HCT116 (cell line): ENCODE measurements around the gene IMMP2L. TPM values are rescaled to one million over a fixed set of nuclear protein-coding genes. Genes with fewer than 3 reads are reported as not detected.

Source experiments
- ATAC-seq: fragments of 200-7000 bp; cut with Tn5 transposase; 2 replicates; pipeline ENCODE4 v1.9.1; 2020; ENCODE audit warnings: mild to moderate bottlenecking, moderate library complexity
- BruUV-seq: library from RNA; stranded (reverse); fragments of 400-500 nt; replicated peaks from 2 replicates; lab custom pipeline; 2021; lab: Mats Ljungman, UMichigan
- CTCF ChIA-PET: fragments of 300-600 bp; sonication (Branson Sonifier 250); formaldehyde crosslinking; loops from one replicate; lab custom pipeline; 2021; ENCODE audit warnings: antibody characterized with exemption; lab: Charles Lee
- POLR2A ChIA-PET: fragments of 300-600, 350-600 bp; sonication (Branson Sonifier 250); formaldehyde crosslinking; loops from one replicate; lab custom pipeline; 2021; ENCODE audit warnings: antibody characterized with exemption; lab: Charles Lee
- RAD21 ChIA-PET, 2 experiments: fragments of 300-600 bp; sonication (Branson Sonifier 250); formaldehyde crosslinking; loops; one replicate each; lab custom pipeline; 2023; ENCODE audit warnings: low total read pairs in 2 of 2; ENCODE audit not compliant: uncharacterized antibody in 2 of 2, unreplicated experiment in 2 of 2, low non-redundant PET in 1 of 2; lab: Charles Lee
- DNase-seq: peaks from one replicate; pipeline ENCODE4 v3.0.0-alpha.2; 2010; ENCODE audit warnings: low read depth, low spot score
- H2AFZ ChIP-seq: fragments of 200-600 bp; shearing (Covaris generic), sonication (generic); 2 replicates; pipeline ENCODE4 v1.6.1; 2017; ENCODE audit warnings: low read depth, mixed run types, mixed read lengths, antibody characterized with exemption, low read length; ENCODE audit not compliant: poor library complexity, severe bottlenecking
- H3K27ac ChIP-seq: 2 replicates; pipeline ENCODE4 v1.5.1; 2012; ENCODE audit warnings: low read depth, low read length
- H3K27me3 ChIP-seq: fragments of 200-600 bp; sonication (generic); 2 replicates; pipeline ENCODE4 v1.6.1; 2016; ENCODE audit warnings: mixed run types, low read length, mixed read lengths; ENCODE audit not compliant: insufficient read depth
- H3K36me3 ChIP-seq, 2 experiments: fragments of 200-500 bp in 1 of 2; fragments of 200-600 bp in 1 of 2; sonication (Bioruptor generic) in 1 of 2; sonication (generic) in 1 of 2; 2 replicates each; pipeline versions ENCODE4 v1.5.1 to v1.6.1; 2014 to 2016; ENCODE audit warnings: low read length in 2 of 2, inconsistent platforms in 1 of 2, mixed read lengths in 1 of 2, mixed run types in 1 of 2; ENCODE audit not compliant: insufficient read depth in 2 of 2, control insufficient read depth in 1 of 2
- H3K4me1 ChIP-seq, 2 experiments: fragments of 200-600 bp in 1 of 2; sonication (generic) in 1 of 2; 2 replicates each; pipeline versions ENCODE4 v1.5.1 to v1.6.1; 2012 to 2017; ENCODE audit warnings: low read length in 2 of 2, inconsistent platforms in 1 of 2, mild to moderate bottlenecking in 1 of 2, mixed read lengths in 1 of 2, mixed run types in 1 of 2, moderate library complexity in 1 of 2; ENCODE audit not compliant: insufficient read depth in 2 of 2, control insufficient read depth in 1 of 2
- H3K4me2 ChIP-seq: fragments of 200-600 bp; sonication (generic); 2 replicates; pipeline ENCODE4 v1.6.1; 2017; ENCODE audit warnings: mixed run types, low read length, mixed read lengths
- H3K4me3 ChIP-seq, 2 experiments: fragments of 200-600 bp in 1 of 2; sonication (generic) in 1 of 2; replicated peaks in 1 of 2; 2 replicates each; pipeline ENCODE4 v1.5.1; 2011 to 2016; ENCODE audit warnings: low read length in 2 of 2, control low read depth in 1 of 2, low read depth in 1 of 2, mild to moderate bottlenecking in 1 of 2, mixed read lengths in 1 of 2, mixed run types in 1 of 2
- H3K79me2 ChIP-seq: fragments of 200-600 bp; sonication (generic); 2 replicates; pipeline ENCODE4 v1.6.1; 2017; ENCODE audit warnings: mild to moderate bottlenecking, mixed run types, low read length, moderate library complexity, mixed read lengths; ENCODE audit not compliant: insufficient read depth
- H3K9ac ChIP-seq: fragments of 200-600 bp; sonication (generic); 2 replicates; pipeline ENCODE4 v1.6.1; 2016; ENCODE audit warnings: low read length, mixed read lengths
- H3K9me2 ChIP-seq: fragments of 200-600 bp; sonication (generic), shearing (Covaris generic); 2 replicates; pipeline ENCODE4 v1.6.1; 2017; ENCODE audit warnings: mixed run types, mild to moderate bottlenecking, moderate library complexity; ENCODE audit not compliant: insufficient read depth
- H3K9me3 ChIP-seq, 2 experiments: fragments of 200-500 bp in 1 of 2; fragments of 200-600 bp in 1 of 2; sonication (Bioruptor generic) in 1 of 2; sonication (generic) in 1 of 2; 2 replicates each; pipeline ENCODE4 v1.6.1; 2014 to 2017; ENCODE audit warnings: low read length in 2 of 2, mixed read lengths in 2 of 2, inconsistent platforms in 1 of 2, low read depth in 1 of 2, mild to moderate bottlenecking in 1 of 2, mixed run types in 1 of 2, moderate library complexity in 1 of 2; ENCODE audit not compliant: control insufficient read depth in 1 of 2, insufficient read depth in 1 of 2
- H4K20me1 ChIP-seq: fragments of 200-600 bp; sonication (generic), shearing (Covaris generic); 2 replicates; pipeline ENCODE4 v1.6.1; 2017; ENCODE audit warnings: mixed run types, mild to moderate bottlenecking, moderate library complexity; ENCODE audit not compliant: insufficient read depth
- CBX3 ChIP-seq: IDR thresholded peaks from 2 replicates; pipeline ENCODE4 v1.6.1; 2012; ENCODE audit warnings: low read depth
- EZH2 ChIP-seq: fragments of 200-600 bp; sonication (generic); IDR thresholded peaks from 2 replicates; pipeline ENCODE4 v1.6.1; 2017; ENCODE audit warnings: antibody characterized with exemption, mixed run types
- POLR2A ChIP-seq: IDR thresholded peaks from 2 replicates; pipeline ENCODE4 v1.7.0; 2011; ENCODE audit warnings: borderline replicate concordance; ENCODE audit not compliant: insufficient read depth, insufficient read length; ENCODE audit errors: extremely low read depth
- RAD21 ChIP-seq: IDR thresholded peaks from 2 replicates; pipeline ENCODE4 v1.6.1; 2012; ENCODE audit warnings: low read depth, mild to moderate bottlenecking
- SIN3A ChIP-seq: IDR thresholded peaks from 2 replicates; pipeline ENCODE4 v1.6.1; 2012; ENCODE audit warnings: low read depth
- SP1 ChIP-seq: IDR thresholded peaks from 2 replicates; pipeline ENCODE4 v1.6.1; 2012; ENCODE audit warnings: low read depth
- intact Hi-C: fragments of 100-400 bp; cut with micrococcal nuclease; formaldehyde crosslinking; loops from 2 replicates; pipeline ENCODE4 v1.10.0; 2022
- total RNA-seq: library from RNA; stranded (reverse); gene quantifications from one replicate; pipeline ENCODE4 v1.2.1, GENCODE V29; 2021; ENCODE audit not compliant: unreplicated experiment
- TF ChIP-seq, protein P1 (sequence below): IDR thresholded peaks from 2 replicates; pipeline ENCODE4 v1.6.1; 2011; ENCODE audit warnings: mild to moderate bottlenecking, low read length, moderate library complexity; ENCODE audit not compliant: insufficient replicate concordance; ENCODE audit errors: extremely low read depth
- TF ChIP-seq, protein P2 (sequence below): IDR thresholded peaks from 2 replicates; pipeline ENCODE4 v1.6.1; 2012
- TF ChIP-seq, protein P3 (sequence below): IDR thresholded peaks from 2 replicates; pipeline ENCODE4 v1.6.1; 2012; ENCODE audit warnings: low read depth

Gene IMMP2L
- total RNA-seq, 1 experiment from 2014 or later, result 21.1 TPM

DNA sequence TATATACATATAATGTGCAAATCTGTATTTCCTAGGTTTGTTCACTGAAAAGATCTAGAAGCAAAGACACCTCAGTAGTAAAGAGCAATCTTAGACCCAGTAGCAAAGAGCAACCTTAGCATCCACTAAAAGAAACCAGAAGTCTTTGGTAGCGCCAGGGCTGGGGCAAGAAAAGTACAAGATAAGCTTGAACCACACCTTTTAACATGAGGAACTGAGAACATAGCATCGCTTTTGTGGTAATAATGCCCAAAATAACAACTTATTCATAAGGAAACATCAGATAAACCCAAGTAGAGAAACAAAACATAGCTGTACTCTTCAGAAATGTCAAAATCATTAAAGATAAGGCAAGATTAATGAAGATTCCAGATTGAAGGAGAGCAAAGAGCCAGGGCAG, 173.4 kb downstream of the IMMP2L start:
- CTCF ChIA-PET, result no interaction called here
- peaks cover 0 to 4% of the 10 kb centered on the region in 2 experiments; a peak in 2 of 4 replicates for H3K4me1 ChIP-seq
- no peak for TF ChIP-seq EZH2

DNA sequence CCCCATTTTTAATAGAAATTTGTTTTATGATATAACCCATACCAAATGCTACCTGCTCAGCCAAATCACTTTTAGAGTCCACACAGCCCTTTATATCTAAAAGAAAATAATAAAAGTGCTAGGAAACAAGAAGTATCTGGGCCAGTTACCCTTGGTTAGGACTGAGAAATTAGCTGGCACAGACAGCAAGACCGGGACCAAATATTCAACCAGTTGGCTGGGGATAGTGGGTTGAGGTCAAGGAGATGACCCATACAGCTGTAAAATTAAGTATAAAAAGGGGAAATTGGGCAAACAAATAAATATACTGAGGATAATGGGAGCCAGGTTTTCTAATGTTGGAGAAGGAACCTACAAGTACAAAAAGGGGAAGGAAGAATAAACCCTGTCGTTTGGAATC, 174.3 kb downstream of the IMMP2L start:
- DNase-seq (no peak), ATAC-seq (no peak)
- H3K9me3 ChIP-seq, result no peaks in the 10 kb centered on the region
- no peaks in the 10 kb centered on the region for H3K9me2 ChIP-seq
- no peak overlapping the region for H3K4me3 ChIP-seq
- peaks cover 0 to 4% of the 10 kb centered on the region in 2 experiments; a peak in 2 of 4 replicates for H3K4me1 ChIP-seq
- H3K4me2 ChIP-seq, result no peak overlapping the region
- H3K27me3 ChIP-seq, result no peaks in the 10 kb centered on the region
- H4K20me1 ChIP-seq, result no peaks in the 10 kb centered on the region
- POLR2A ChIA-PET, result no interaction called here
- no peak overlapping the region for H3K27ac ChIP-seq
- H3K79me2 ChIP-seq, result no peaks in the 10 kb centered on the region
- no TSS peak for BruUV-seq
- RAD21 ChIA-PET, result no interaction called here
- H3K9ac ChIP-seq, result no peak overlapping the region
- intact Hi-C loops, result no loop called here
- TF ChIP-seq SP1 (no peak), EZH2 (no peak), CBX3 (no peak), POLR2A (no peak), SIN3A (no peak), RAD21 (no peak)
- TF ChIP-seq, protein P1, sequence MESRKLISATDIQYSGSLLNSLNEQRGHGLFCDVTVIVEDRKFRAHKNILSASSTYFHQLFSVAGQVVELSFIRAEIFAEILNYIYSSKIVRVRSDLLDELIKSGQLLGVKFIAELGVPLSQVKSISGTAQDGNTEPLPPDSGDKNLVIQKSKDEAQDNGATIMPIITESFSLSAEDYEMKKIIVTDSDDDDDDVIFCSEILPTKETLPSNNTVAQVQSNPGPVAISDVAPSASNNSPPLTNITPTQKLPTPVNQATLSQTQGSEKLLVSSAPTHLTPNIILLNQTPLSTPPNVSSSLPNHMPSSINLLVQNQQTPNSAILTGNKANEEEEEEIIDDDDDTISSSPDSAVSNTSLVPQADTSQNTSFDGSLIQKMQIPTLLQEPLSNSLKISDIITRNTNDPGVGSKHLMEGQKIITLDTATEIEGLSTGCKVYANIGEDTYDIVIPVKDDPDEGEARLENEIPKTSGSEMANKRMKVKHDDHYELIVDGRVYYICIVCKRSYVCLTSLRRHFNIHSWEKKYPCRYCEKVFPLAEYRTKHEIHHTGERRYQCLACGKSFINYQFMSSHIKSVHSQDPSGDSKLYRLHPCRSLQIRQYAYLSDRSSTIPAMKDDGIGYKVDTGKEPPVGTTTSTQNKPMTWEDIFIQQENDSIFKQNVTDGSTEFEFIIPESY, result no peak
- TF ChIP-seq, protein P2, sequence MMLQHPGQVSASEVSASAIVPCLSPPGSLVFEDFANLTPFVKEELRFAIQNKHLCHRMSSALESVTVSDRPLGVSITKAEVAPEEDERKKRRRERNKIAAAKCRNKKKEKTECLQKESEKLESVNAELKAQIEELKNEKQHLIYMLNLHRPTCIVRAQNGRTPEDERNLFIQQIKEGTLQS, result no peak
- TF ChIP-seq, protein P3, sequence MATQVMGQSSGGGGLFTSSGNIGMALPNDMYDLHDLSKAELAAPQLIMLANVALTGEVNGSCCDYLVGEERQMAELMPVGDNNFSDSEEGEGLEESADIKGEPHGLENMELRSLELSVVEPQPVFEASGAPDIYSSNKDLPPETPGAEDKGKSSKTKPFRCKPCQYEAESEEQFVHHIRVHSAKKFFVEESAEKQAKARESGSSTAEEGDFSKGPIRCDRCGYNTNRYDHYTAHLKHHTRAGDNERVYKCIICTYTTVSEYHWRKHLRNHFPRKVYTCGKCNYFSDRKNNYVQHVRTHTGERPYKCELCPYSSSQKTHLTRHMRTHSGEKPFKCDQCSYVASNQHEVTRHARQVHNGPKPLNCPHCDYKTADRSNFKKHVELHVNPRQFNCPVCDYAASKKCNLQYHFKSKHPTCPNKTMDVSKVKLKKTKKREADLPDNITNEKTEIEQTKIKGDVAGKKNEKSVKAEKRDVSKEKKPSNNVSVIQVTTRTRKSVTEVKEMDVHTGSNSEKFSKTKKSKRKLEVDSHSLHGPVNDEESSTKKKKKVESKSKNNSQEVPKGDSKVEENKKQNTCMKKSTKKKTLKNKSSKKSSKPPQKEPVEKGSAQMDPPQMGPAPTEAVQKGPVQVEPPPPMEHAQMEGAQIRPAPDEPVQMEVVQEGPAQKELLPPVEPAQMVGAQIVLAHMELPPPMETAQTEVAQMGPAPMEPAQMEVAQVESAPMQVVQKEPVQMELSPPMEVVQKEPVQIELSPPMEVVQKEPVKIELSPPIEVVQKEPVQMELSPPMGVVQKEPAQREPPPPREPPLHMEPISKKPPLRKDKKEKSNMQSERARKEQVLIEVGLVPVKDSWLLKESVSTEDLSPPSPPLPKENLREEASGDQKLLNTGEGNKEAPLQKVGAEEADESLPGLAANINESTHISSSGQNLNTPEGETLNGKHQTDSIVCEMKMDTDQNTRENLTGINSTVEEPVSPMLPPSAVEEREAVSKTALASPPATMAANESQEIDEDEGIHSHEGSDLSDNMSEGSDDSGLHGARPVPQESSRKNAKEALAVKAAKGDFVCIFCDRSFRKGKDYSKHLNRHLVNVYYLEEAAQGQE, result no peak
- CTCF ChIA-PET, result no interaction called here
- H2AFZ ChIP-seq, result no peak overlapping the region
- H3K36me3 ChIP-seq, result no peaks in the 10 kb centered on the region

More for the DNA sequence above, 173.4 kb downstream of the IMMP2L start:
- Histone ChIP-seq H3K27me3 (no peaks in the 10 kb centered on the region), H3K9me3 (no peaks in the 10 kb centered on the region), H3K9ac (no peak overlapping the region), H3K4me3 (no peak overlapping the region), H3K9me2 (no peaks in the 10 kb centered on the region), H2AFZ (no peak overlapping the region), H4K20me1 (no peaks in the 10 kb centered on the region), H3K79me2 (no peaks in the 10 kb centered on the region), H3K27ac (no peak overlapping the region), H3K36me3 (no peaks in the 10 kb centered on the region), H3K4me2 (no peak overlapping the region)
- ChIA-PET POLR2A (no interaction called here), RAD21 (no interaction called here)
- no TSS peak for BruUV-seq
- intact Hi-C loops, result no loop called here
- DNase-seq, result no peak
- ATAC-seq, result no peak
